DMS79 (cell line): ENCODE data around the gene CREB5.

Source experiments
- DNase-seq: peaks from one replicate; lab custom pipeline; 2025; lab: John Stamatoyannopoulos, UW

CREB5 gene

GRCh38 chr7:28516390-28517172, 104.3 kb downstream of the CREB5 start:
- no peak for DNase-seq

GRCh38 chr7:28517206-28517605, 104.9 kb downstream of the CREB5 start:
- no peak for DNase-seq

GRCh38 chr7:28517606-28518005, 105.3 kb downstream of the CREB5 start:
- no peak for DNase-seq

- no peak for DNase-seq
Measured at GRCh38 chr7:28520074-28521015, 108.0 kb downstream of the CREB5 start.

GRCh38 chr7:28524978-28525377, 112.7 kb downstream of the CREB5 start:
- no peak for DNase-seq

- no peak for DNase-seq
Measured at GRCh38 chr7:28528899-28529298, 116.6 kb downstream of the CREB5 start.

GRCh38 chr7:28529755-28530154, 117.4 kb downstream of the CREB5 start:
- no peak for DNase-seq

- no peak for DNase-seq
Measured at GRCh38 chr7:28530175-28530802, 118.0 kb downstream of the CREB5 start.

GRCh38 chr7:28530803-28531175, 118.5 kb downstream of the CREB5 start:
- DNase-seq = no peak

GRCh38 chr7:28531291-28531690, 119.0 kb downstream of the CREB5 start:
- no peak for DNase-seq

- DNase-seq = no peak
Measured at GRCh38 chr7:28532181-28532580, 119.9 kb downstream of the CREB5 start.

GRCh38 chr7:28533267-28533666, 120.9 kb downstream of the CREB5 start:
- DNase-seq = no peak

- no peak for DNase-seq
Measured at GRCh38 chr7:28533731-28534531, 121.6 kb downstream of the CREB5 start.

- DNase-seq = no peak
Measured at GRCh38 chr7:28536259-28536658, 123.9 kb downstream of the CREB5 start.

- no peak for DNase-seq
Measured at GRCh38 chr7:28539289-28539981, 127.1 kb downstream of the CREB5 start.

GRCh38 chr7:28542410-28542809, 130.1 kb downstream of the CREB5 start:
- DNase-seq = no peak

GRCh38 chr7:28544453-28545117, 132.3 kb downstream of the CREB5 start:
- DNase-seq = no peak

- no peak for DNase-seq
Measured at GRCh38 chr7:28546067-28546466, 133.7 kb downstream of the CREB5 start.

GRCh38 chr7:28547115-28547514, 134.8 kb downstream of the CREB5 start:
- DNase-seq = no peak

- no peak for DNase-seq
Measured at GRCh38 chr7:28548416-28548815, 136.1 kb downstream of the CREB5 start.

- DNase-seq = no peak
Measured at GRCh38 chr7:28549998-28550397, 137.7 kb downstream of the CREB5 start.
